Peyer's patch (tissue), 4 donors: ENCODE measurements around the gene PIGL. TPM values are rescaled to one million over a fixed set of nuclear protein-coding genes. Genes with fewer than 3 reads are reported as not detected.

Experiments
- DNase-seq, 3 donors: peaks; one replicate each; pipeline ENCODE4 v3.0.0-alpha.2; 2017 to 2019
- H3K27ac ChIP-seq, 4 donors: fragments of 200-600 bp; sonication (generic); one replicate each; pipeline ENCODE4 v1.5.1; 2016 to 2019
- H3K27me3 ChIP-seq, 2 donors: fragments of 200-600 bp; sonication (generic); one replicate each; pipeline ENCODE4 v1.5.1; 2019
- H3K36me3 ChIP-seq, 3 donors: fragments of 200-600 bp; sonication (generic); one replicate each; pipeline ENCODE4 v1.5.1; 2016 to 2019
- H3K4me1 ChIP-seq, 4 donors: fragments of 200-600 bp; sonication (generic); one replicate each; pipeline ENCODE4 v1.5.1; 2016 to 2019
- H3K4me3 ChIP-seq, 4 donors: fragments of 200-600 bp; sonication (generic); 1 replicate in 3 of 4; 2 replicates in 1 of 4; pipeline ENCODE4 v1.5.1; 2016 to 2019; ENCODE audit warnings: mild to moderate bottlenecking in 1 of 4
- H3K9me3 ChIP-seq, 4 donors: fragments of 200-600 bp; sonication (generic); one replicate each; pipeline ENCODE4 v1.5.1; 2016 to 2019; ENCODE audit warnings: mild to moderate bottlenecking in 1 of 4
- CTCF ChIP-seq, 6 experiments: fragments of 450-650 bp in 4 of 6; fragments of 200-600 bp in 2 of 6; sonication (generic) in 1 of 6; IDR thresholded peaks; one replicate each; pipeline ENCODE4 v1.5.1; 2017 to 2019; ENCODE audit warnings: antibody characterized with exemption in 6 of 6, mild to moderate bottlenecking in 3 of 6, moderate library complexity in 1 of 6
- POLR2A ChIP-seq, 2 donors: fragments of 450-650 bp; IDR thresholded peaks; one replicate each; pipeline ENCODE4 v1.5.1; 2017; ENCODE audit warnings: antibody characterized with exemption in 2 of 2, mild to moderate bottlenecking in 2 of 2, moderate library complexity in 2 of 2
- total RNA-seq, 4 donors: library from RNA; depleted of rRNA; stranded (reverse); fragments of >200 nt; gene quantifications; one replicate each; pipeline ENCODE4 v1.1.0, GENCODE V29; 2016

Gene PIGL
- total RNA-seq, 4 donors from 2014 or later, result 77.1 to 491 (median 144) TPM

- TF ChIP-seq CTCF (IDR thresholded peaks at IDR 0.05) (no peak), POLR2A (IDR thresholded peaks at IDR 0.05) (peak in 1 of 2 donors; percentile 28)
- peak in 2 of 3 donors; percentile 62 to 68 for DNase-seq
- peak overlapping the region in 3 of 4 donors; percentile 27 to 86 (median 77) for H3K27ac ChIP-seq
- peaks cover 0 to 23% (median 2%) of the 10 kb centered on the region in 4 donors for H3K4me1 ChIP-seq
- no peaks in the 10 kb centered on the region for H3K36me3 ChIP-seq
- no peaks in the 10 kb centered on the region for H3K9me3 ChIP-seq
- no peak overlapping the region for H3K4me3 ChIP-seq
- H3K27me3 ChIP-seq, result no peaks in the 10 kb centered on the region
Measured at GRCh38 chr17:16297367-16298139, 80.5 kb downstream of the PIGL start.

- Histone ChIP-seq H3K27me3 (no peaks in the 10 kb centered on the region), H3K27ac (peak overlapping the region in 3 of 4 donors; percentile 27 to 86 (median 77)), H3K36me3 (no peaks in the 10 kb centered on the region), H3K9me3 (no peaks in the 10 kb centered on the region), H3K4me1 (peaks cover 0 to 27% (median 2%) of the 10 kb centered on the region in 4 donors), H3K4me3 (no peak overlapping the region)
- TF ChIP-seq CTCF (IDR thresholded peaks at IDR 0.05), result no peak
- no peak for TF ChIP-seq POLR2A (IDR thresholded peaks at IDR 0.05)
- DNase-seq, result peak in 1 of 3 donors; percentile 65
Measured at GRCh38 chr17:16298140-16298662, 81.2 kb downstream of the PIGL start.

GRCh38 chr17:16300554-16300953 is 83.5 kb downstream of the PIGL start:
- Histone ChIP-seq H3K4me3 (no peak overlapping the region), H3K4me1 (peaks cover 0 to 18% (median 2%) of the 10 kb centered on the region in 4 donors), H3K9me3 (no peaks in the 10 kb centered on the region), H3K36me3 (no peaks in the 10 kb centered on the region), H3K27ac (no peak overlapping the region), H3K27me3 (no peaks in the 10 kb centered on the region)
- no peak for DNase-seq
- TF ChIP-seq CTCF (IDR thresholded peaks at IDR 0.05) (no peak), POLR2A (IDR thresholded peaks at IDR 0.05) (no peak)

- peak in 1 of 3 donors; percentile 14 for DNase-seq
- H3K4me3 ChIP-seq, result no peak overlapping the region
- no peaks in the 10 kb centered on the region for H3K36me3 ChIP-seq
- H3K4me1 ChIP-seq, result peaks cover 0 to 18% (median 2%) of the 10 kb centered on the region in 4 donors
- no peak overlapping the region for H3K27ac ChIP-seq
- no peaks in the 10 kb centered on the region for H3K27me3 ChIP-seq
- TF ChIP-seq POLR2A (IDR thresholded peaks at IDR 0.05) (no peak), CTCF (IDR thresholded peaks at IDR 0.05) (no peak)
- H3K9me3 ChIP-seq, result no peaks in the 10 kb centered on the region
Measured at GRCh38 chr17:16301963-16302855, 85.2 kb downstream of the PIGL start.

- peak in 1 of 3 donors; percentile 25 for DNase-seq
- Histone ChIP-seq H3K4me3 (no peak overlapping the region), H3K27ac (no peak overlapping the region), H3K9me3 (no peaks in the 10 kb centered on the region), H3K27me3 (no peaks in the 10 kb centered on the region), H3K36me3 (no peaks in the 10 kb centered on the region), H3K4me1 (peaks cover 0 to 15% (median 2%) of the 10 kb centered on the region in 4 donors)
- TF ChIP-seq CTCF (IDR thresholded peaks at IDR 0.05), result no peak
- TF ChIP-seq POLR2A (IDR thresholded peaks at IDR 0.05), result no peak
Measured at GRCh38 chr17:16302856-16303255, 85.8 kb downstream of the PIGL start.
